ENCODE data around the gene PAK4. TPM values are rescaled to one million over a fixed set of nuclear protein-coding genes. Genes with fewer than 3 reads are reported as not detected.
"Not testable (repeated sequence)": the region's sequence is repeated elsewhere in the genome, so short reads cannot be mapped to it uniquely, and the experiment has no call there.

The PAK4 gene
- total RNA-seq, 2 donors from 2014 or later, result 11.2 to 13.7 TPM

DNA sequence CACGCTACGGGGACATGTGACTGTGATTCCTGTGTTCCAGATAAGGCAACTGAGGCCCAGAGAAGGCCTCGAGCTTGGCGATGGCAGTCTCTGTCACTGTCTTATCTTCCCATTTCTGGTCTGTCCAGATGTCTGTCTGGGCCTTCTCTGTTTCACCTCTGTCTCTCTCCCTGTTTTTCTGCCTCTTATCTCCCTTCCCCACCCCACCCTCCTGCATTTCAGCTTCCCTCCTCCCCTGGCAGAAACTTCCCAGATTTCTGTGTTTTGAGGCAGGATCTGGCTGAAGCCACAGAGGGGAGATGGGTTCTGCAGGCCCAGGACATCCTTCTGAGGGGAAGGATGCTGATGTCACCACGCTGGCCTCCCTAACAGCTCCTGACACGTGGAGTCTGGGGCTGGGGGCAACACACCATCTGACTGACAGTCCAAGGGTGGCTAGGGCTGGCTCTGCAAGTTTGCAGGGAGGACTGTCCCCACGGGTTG is 14.4 kb downstream of the PAK4 start:
- no peak overlapping the region for H3K4me3 ChIP-seq
- peak overlapping the region; percentile 8 to 22 for H3K27ac ChIP-seq
- DNase-seq (ENCODE audit: low spot score), result no peak
- TF ChIP-seq, protein P1, sequence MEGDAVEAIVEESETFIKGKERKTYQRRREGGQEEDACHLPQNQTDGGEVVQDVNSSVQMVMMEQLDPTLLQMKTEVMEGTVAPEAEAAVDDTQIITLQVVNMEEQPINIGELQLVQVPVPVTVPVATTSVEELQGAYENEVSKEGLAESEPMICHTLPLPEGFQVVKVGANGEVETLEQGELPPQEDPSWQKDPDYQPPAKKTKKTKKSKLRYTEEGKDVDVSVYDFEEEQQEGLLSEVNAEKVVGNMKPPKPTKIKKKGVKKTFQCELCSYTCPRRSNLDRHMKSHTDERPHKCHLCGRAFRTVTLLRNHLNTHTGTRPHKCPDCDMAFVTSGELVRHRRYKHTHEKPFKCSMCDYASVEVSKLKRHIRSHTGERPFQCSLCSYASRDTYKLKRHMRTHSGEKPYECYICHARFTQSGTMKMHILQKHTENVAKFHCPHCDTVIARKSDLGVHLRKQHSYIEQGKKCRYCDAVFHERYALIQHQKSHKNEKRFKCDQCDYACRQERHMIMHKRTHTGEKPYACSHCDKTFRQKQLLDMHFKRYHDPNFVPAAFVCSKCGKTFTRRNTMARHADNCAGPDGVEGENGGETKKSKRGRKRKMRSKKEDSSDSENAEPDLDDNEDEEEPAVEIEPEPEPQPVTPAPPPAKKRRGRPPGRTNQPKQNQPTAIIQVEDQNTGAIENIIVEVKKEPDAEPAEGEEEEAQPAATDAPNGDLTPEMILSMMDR (IDR thresholded peaks at IDR 0.05), result no peak
- H3K4me1 ChIP-seq, result peaks cover 0 to 41% of the 10 kb centered on the region in 2 donors
- no peaks in the 10 kb centered on the region for H3K9me3 ChIP-seq
- H3K36me3 ChIP-seq, result no peaks in the 10 kb centered on the region
- no peaks in the 10 kb centered on the region for H3K27me3 ChIP-seq

DNA sequence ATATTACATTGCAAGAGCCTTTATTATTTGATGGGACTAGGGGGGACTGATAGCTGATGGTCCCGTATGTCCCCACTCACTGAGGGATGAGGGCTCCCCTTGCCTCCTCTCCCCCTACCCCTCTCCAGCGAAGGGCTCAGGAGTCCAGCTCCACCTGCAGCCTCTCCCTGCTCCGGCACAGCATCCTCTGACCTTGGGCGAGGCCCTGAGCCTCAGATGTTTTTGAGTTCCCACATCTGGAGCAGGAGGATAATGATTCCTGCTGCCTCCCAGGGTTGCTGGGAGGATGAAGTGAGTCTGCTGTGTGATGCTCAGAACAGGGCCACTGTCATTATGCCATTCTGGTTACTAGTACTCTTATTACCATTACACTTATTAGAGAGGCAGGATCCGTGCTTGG is 15.0 kb downstream of the PAK4 start:
- Histone ChIP-seq H3K9me3 (no peaks in the 10 kb centered on the region), H3K27me3 (no peaks in the 10 kb centered on the region), H3K36me3 (no peaks in the 10 kb centered on the region), H3K4me1 (peaks cover 0 to 46% of the 10 kb centered on the region in 2 donors), H3K27ac (peak overlapping the region in 1 of 2 donors; percentile 22), H3K4me3 (no peak overlapping the region)
- DNase-seq (ENCODE audit: low spot score), result no peak
- TF ChIP-seq, protein P1 (IDR thresholded peaks at IDR 0.05), result no peak

DNA sequence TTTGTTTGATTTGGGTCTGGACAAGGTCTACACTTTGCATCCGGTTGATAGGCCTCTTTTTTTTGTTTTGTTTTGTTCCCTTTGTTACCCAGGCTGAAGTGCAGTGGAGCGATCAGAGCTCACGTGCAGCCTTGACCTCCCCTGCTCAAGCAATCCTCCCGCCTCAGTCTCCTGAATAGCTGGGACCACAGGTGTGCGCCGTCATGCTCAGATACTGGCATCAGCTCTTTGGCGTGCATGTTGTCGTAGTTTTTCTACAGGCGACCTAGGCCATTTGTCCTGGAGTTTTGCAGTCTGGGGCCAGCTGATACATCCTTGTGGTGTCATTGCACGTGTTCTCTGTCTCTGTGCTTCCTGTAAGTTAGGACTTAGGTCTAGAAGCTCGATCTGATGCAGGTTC is 16.3 kb downstream of the PAK4 start:
- Histone ChIP-seq H3K27me3 (no peaks in the 10 kb centered on the region), H3K4me3 (no peak overlapping the region), H3K4me1 (peaks cover 0 to 47% of the 10 kb centered on the region in 2 donors), H3K9me3 (no peaks in the 10 kb centered on the region), H3K27ac (no peak overlapping the region), H3K36me3 (no peaks in the 10 kb centered on the region)
- DNase-seq (ENCODE audit: low spot score), result no peak
- TF ChIP-seq, protein P1 (IDR thresholded peaks at IDR 0.05), result no peak

DNA sequence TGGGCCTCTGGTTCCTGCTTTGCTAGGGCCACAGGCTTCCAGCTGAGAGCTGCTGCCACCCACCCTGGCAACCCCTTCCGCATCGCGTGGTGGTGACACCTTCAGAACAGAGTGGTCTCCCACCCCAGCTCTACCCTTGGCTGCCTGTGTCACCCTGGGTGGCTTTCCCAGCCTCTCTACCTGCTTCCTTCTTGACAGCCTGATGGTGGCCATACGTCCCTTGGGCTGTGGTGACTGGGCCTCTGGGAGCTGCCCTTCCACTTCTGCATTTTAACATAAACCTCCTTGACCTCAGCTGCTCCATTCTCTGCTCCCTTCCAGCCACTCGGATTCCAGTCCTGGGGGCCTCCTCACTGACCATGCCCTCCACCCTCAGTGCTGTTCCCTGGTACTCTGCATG is 17.0 kb downstream of the PAK4 start:
- no peaks in the 10 kb centered on the region for H3K27me3 ChIP-seq
- TF ChIP-seq, protein P1 (IDR thresholded peaks at IDR 0.05), result no peak
- no peaks in the 10 kb centered on the region for H3K36me3 ChIP-seq
- no peak overlapping the region for H3K4me3 ChIP-seq
- no peaks in the 10 kb centered on the region for H3K9me3 ChIP-seq
- H3K4me1 ChIP-seq, result peaks cover 0 to 47% of the 10 kb centered on the region in 2 donors
- H3K27ac ChIP-seq, result no peak overlapping the region
- DNase-seq (ENCODE audit: low spot score), result no peak

DNA sequence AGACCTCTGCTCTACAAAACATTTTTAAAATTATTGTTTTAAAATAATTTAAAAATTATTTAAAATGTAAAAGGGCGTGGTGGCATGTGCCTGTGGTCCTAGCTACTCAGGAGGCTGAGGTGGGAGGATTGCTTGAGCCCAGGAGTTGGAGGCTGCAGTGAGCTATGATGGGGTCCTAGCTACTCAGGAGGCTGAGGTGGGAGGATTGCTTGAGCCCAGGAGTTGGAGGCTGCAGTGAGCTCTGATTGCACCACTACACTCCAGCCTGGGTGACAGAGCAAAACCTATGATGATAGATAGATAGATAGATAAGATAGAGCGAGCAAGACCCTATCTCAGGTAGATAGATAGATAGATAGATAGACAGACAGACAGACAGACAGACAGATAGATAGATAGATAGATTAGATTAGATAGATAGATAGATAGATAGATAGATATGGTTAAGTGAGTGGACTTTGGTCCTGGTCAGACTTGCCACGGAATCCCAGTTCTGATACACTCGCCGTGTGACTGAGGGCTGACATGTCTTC is 18.2 kb downstream of the PAK4 start:
- H3K27me3 ChIP-seq; DNase-seq (ENCODE audit: low spot score); H3K36me3 ChIP-seq; H3K4me3 ChIP-seq; H3K27ac ChIP-seq; H3K9me3 ChIP-seq: not testable (repeated sequence)
- peaks cover 0 to 44% of the 10 kb centered on the region in 2 donors for H3K4me1 ChIP-seq

DNA sequence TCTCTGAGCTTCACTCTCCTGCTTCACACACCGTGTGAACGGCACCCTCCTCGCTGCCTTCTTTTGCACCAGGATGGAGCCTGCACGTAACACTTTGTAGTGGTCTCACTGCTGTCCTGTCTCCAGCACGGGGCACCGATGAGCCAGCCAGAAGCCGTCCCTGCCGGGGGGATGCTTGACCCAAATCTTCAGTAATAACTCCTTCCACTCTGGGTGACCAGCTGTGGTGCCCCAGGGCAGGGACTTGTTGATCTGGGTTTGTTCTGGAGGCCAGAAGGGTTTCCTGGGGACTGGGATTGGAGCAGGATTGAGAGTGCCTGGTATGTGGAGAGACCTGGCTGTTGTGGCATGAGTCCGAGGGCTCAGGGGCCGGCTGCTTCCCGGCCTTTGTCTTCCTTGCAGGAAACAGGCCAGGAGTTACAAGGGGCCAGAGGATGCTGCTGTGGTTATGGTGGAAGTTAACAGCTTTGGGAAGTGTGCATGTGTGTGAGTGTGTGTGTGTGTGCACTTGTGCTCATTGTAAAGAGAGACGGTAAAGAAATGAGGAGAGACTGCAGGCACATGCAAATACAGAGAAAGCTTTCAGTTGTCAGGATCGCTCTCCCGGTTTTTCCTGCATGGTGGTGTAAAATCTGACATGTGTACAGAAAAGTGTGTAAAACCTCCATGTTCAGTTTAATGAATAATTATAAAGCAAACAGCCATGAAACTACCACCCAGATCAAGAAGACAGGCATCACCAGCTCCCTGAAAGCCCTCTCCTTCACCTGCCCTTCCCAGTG is 18.9 kb downstream of the PAK4 start:
- Histone ChIP-seq H3K27ac (peak overlapping the region; percentile 75 to 77), H3K4me3 (no peak overlapping the region), H3K27me3 (no peaks in the 10 kb centered on the region), H3K4me1 (peaks cover 0 to 37% of the 10 kb centered on the region in 2 donors), H3K36me3 (no peaks in the 10 kb centered on the region), H3K9me3 (no peaks in the 10 kb centered on the region)
- no peak for DNase-seq (ENCODE audit: low spot score)
- TF ChIP-seq, protein P1 (IDR thresholded peaks at IDR 0.05), result no peak

Data from right atrium auricular region (tissue), 2 donors.